GM18505 (cell line): Measurements from ENCODE around the gene RAPGEF2.

ENCODE experiments used
- ATAC-seq: cut with Tn5 transposase; IDR thresholded peaks from one replicate; pipeline ENCODE4 v1.9.1; 2021; ENCODE audit not compliant: unreplicated experiment
- POLR2A ChIP-seq: IDR thresholded peaks from 4 replicates; pipeline ENCODE4 v1.6.1; 2011; ENCODE audit warnings: borderline replicate concordance; ENCODE audit not compliant: insufficient read depth, insufficient read length; ENCODE audit errors: extremely low read depth

RAPGEF2 gene

GRCh38 chr4:159272273-159273140 is 169.6 kb downstream of the RAPGEF2 start:
- TF ChIP-seq POLR2A = no peak
- no peak for ATAC-seq

- TF ChIP-seq POLR2A = no peak
- ATAC-seq = no peak
Measured at GRCh38 chr4:159273141-159273438, 170.2 kb downstream of the RAPGEF2 start.

DNA sequence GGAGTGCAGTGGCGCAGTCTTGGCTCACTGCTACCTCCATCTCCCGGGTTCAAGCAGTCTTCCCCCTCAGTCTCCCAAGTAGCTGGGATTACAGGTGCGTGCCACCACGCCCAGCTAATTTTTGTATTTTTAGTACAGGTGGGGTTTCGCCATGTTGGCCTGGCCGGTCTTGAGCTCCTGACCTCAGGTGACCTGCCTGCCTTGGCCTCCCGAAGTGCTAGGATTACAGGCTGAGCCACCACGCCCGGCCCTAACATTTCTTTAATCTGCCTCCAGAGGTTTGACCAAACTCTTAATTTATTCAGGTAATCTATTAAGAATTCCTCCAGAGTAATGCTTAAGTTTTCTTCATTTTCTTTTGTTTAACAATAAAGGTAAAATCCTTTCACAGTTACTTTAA is 171.0 kb downstream of the RAPGEF2 start:
- TF ChIP-seq POLR2A = no peak
- ATAC-seq = no peak

DNA sequence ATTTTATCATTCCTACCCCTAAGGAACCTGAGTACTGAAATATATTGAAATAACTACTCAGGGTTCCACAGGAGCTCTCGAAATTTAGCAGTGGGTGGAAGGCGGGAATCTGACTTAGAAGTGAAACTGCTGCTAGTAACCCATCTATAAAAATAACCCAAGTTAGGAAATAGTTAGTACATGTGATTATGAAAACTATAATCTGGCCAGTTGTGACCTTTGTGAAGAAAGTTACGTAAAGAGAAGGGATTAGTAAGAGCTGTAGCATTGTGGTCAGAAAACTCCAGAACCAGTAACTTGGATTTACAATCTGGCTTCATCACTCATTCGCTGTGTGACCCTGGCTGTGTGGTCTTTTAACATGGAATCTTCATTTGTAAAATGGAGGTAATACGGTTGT is 175.5 kb downstream of the RAPGEF2 start:
- no peak for ATAC-seq
- no peak for TF ChIP-seq POLR2A

DNA sequence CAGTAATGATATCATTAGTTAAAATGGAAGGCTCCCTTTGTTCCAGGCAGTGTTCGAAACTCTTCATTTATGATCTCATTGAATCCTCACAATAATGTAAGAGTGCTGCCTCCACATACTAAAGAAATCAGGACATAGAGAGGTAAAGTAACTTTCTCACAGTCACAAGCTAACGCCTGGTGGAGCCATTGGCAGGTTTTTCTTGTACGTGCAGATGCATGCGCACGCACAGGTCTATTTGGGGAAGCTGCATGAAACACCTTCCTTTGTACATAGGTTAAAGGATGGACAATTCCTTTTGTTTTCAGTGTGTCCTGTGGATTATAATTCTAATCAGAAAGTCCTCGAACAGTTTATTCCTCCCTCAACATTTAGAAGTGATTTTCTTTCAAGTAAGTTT is 176.2 kb downstream of the RAPGEF2 start:
- no peak for TF ChIP-seq POLR2A
- ATAC-seq = no peak

GRCh38 chr4:159280442-159281172 is 177.7 kb downstream of the RAPGEF2 start:
- ATAC-seq = no peak
- TF ChIP-seq POLR2A = no peak

- TF ChIP-seq POLR2A = no peak
Measured at GRCh38 chr4:159281771-159282170, 178.9 kb downstream of the RAPGEF2 start.

GRCh38 chr4:159282329-159282728 is 179.4 kb downstream of the RAPGEF2 start:
- no peak for TF ChIP-seq POLR2A
- ATAC-seq = no peak

More at GRCh38 chr4:159281771-159282170, 178.9 kb downstream of the RAPGEF2 start:
- no peak for ATAC-seq

DNA sequence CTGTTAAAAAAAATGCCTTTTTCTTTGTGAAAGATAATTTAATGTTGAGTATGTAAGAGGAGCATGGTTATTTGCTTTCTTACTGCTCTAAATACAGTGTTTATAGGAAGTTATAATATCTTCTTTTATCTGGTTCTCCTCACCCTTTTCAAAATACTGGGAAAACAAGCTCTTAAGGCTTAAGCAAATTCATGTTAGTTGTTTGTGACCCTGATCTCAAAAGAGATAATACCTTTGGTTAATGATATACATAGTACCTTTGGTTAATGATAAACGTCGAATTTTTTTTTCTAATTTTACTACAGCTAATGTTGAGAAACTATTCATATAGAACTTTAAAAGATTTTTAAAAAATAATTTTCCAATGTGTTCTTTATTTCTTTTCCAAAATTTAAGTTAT is 180.1 kb downstream of the RAPGEF2 start:
- no peak for ATAC-seq
- no peak for TF ChIP-seq POLR2A

DNA sequence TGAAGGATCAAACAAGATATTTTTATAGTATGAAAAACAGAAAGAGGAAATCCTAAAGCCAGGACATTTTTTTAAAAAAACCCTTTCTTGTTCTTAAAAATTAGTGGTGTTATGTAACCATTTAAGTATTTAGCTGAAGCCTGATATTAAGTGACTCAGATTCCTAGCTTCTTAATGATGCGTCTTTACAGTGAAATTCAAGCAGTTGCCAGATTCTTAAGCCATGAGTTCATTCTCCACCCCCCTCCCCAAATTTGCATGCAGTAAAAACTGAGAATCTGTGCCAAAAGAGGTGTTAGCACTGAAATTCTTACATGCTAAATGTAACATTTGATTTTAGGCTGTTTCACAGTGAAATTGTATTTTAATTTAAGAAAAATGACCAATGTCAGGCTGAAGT is 180.8 kb downstream of the RAPGEF2 start:
- ATAC-seq = no peak
- no peak for TF ChIP-seq POLR2A

- no peak for ATAC-seq
- TF ChIP-seq POLR2A = no peak
Measured at GRCh38 chr4:159284113-159284512, 181.2 kb downstream of the RAPGEF2 start.

- ATAC-seq = no peak
- no peak for TF ChIP-seq POLR2A
Measured at GRCh38 chr4:159284733-159285132, 181.9 kb downstream of the RAPGEF2 start.

- TF ChIP-seq POLR2A = no peak
- ATAC-seq = no peak
Measured at GRCh38 chr4:159287767-159288166, 184.9 kb downstream of the RAPGEF2 start.

GRCh38 chr4:159289682-159290081 is 186.8 kb downstream of the RAPGEF2 start:
- no peak for ATAC-seq
- no peak for TF ChIP-seq POLR2A
